ENCODE results near the gene CRB1. TPM values are rescaled to one million over a fixed set of nuclear protein-coding genes. Genes with fewer than 3 reads are reported as not detected.

CRB1 gene
- total RNA-seq, 1 experiment from 2014 or later, result not detected

GRCh38 chr1:197360068-197360467 lies 92.0 kb downstream of the CRB1 start:
- H3K27me3 ChIP-seq (ENCODE audit: insufficient read depth, low read length), result no peaks in the 10 kb centered on the region
- no peak overlapping the region for H2BK120ac ChIP-seq (ENCODE audit: low read depth, low read length, poor library complexity, severe bottlenecking)
- no peak overlapping the region for H3K27ac ChIP-seq (ENCODE audit: insufficient read length, low read depth, low read length)
- no peaks in the 10 kb centered on the region for H3K9me3 ChIP-seq (ENCODE audit: control insufficient read depth, low read depth, low read length)
- no peak overlapping the region for H3K23ac ChIP-seq (ENCODE audit: insufficient read length, low read depth, low read length)
- no CpG with 5 or more reads among the region's 5 CpGs for WGBS (ENCODE audit: extremely low coverage, insufficient read length, low lambda C conversion rate)
- no peak overlapping the region for H3K9ac ChIP-seq (ENCODE audit: extremely low read depth, insufficient read length, low read length)
- H2AFZ ChIP-seq (ENCODE audit: low read length), result no peak overlapping the region
- no peaks in the 10 kb centered on the region for H3K79me2 ChIP-seq (ENCODE audit: insufficient read depth, low read length)
- Mint-ChIP-seq H3K27me3 (ENCODE audit: low read depth) (no peaks in the 10 kb centered on the region), H3K27ac (no peak overlapping the region), H3K4me1 (no peaks in the 10 kb centered on the region), H3K4me3 (no peak overlapping the region), H3K9me3 (no peaks in the 10 kb centered on the region), H3K36me3 (ENCODE audit: insufficient read depth in 1 of 3, low read depth in 3 of 3) (no peaks in the 10 kb centered on the region)
- no peak overlapping the region for H2BK12ac ChIP-seq (ENCODE audit: insufficient read length, low read depth, low read length)
- no peaks in the 10 kb centered on the region for H3K4me1 ChIP-seq (ENCODE audit: insufficient read depth, low read length)
- H3K18ac ChIP-seq (ENCODE audit: insufficient read length, low read depth, low read length), result no peak overlapping the region
- no peak overlapping the region for H4K8ac ChIP-seq (replicated peaks; ENCODE audit: insufficient read length, low read depth, low read length)
- no peak for DNase-seq
- H3K23me2 ChIP-seq (ENCODE audit: insufficient read length, low read depth, low read length, poor library complexity, severe bottlenecking), result no peaks in the 10 kb centered on the region
- no peaks in the 10 kb centered on the region for H3K79me1 ChIP-seq (ENCODE audit: insufficient read depth, low read depth, low read length, poor library complexity, severe bottlenecking)
- no peak overlapping the region for H3K4me2 ChIP-seq (ENCODE audit: insufficient read depth, insufficient read length, low read length)
- H3K4ac ChIP-seq (ENCODE audit: low read depth, low read length), result no peak overlapping the region
- no peak overlapping the region for H2BK20ac ChIP-seq (ENCODE audit: low read depth, low read length, poor library complexity, severe bottlenecking)
- H4K5ac ChIP-seq (ENCODE audit: insufficient read length, low read depth, low read length), result no peak overlapping the region
- H2BK5ac ChIP-seq (ENCODE audit: insufficient read length, low read length), result no peak overlapping the region
- H3T11ph ChIP-seq (ENCODE audit: low read length), result no peak overlapping the region
- TF ChIP-seq CTCF (conservative IDR thresholded peaks at IDR 0.05), result no peak
- no peak overlapping the region for H2AK5ac ChIP-seq (ENCODE audit: insufficient read length, low read length)
- no peak overlapping the region for H4K91ac ChIP-seq (ENCODE audit: insufficient read length, low read depth, low read length)
- H3K56ac ChIP-seq (ENCODE audit: insufficient read length, low read depth, low read length), result no peak overlapping the region
- H2BK15ac ChIP-seq (ENCODE audit: low read depth, low read length), result no peak overlapping the region
- H3K14ac ChIP-seq (ENCODE audit: insufficient read depth, low read length), result no peak overlapping the region
- H4K20me1 ChIP-seq (ENCODE audit: control insufficient read depth, insufficient read depth, insufficient read length), result no peaks in the 10 kb centered on the region
